ENCODE results near the gene PPP1R3F. TPM values are rescaled to one million over a fixed set of nuclear protein-coding genes. Genes with fewer than 3 reads are reported as not detected.

PPP1R3F gene
- total RNA-seq, 2 donors from 2014 or later = 8.3 to 10.8 TPM

GRCh38 chrX:49237060-49237459 lies 32.5 kb upstream of the PPP1R3F start:
- Mint-ChIP-seq H3K27me3 (no peaks in the 10 kb centered on the region), H3K36me3 (ENCODE audit: low read depth) (no peaks in the 10 kb centered on the region), H3K4me3 (peak overlapping the region; percentile 90), H3K4me1 (peaks cover 14% of the 10 kb centered on the region), H3K27ac (peak overlapping the region; percentile 87)
- ATAC-seq (no peak), DNase-seq (no peak)
- no peaks in the 10 kb centered on the region for H3K9me3 ChIP-seq (ENCODE audit: control insufficient read depth, low read length, poor library complexity, severe bottlenecking)

- Mint-ChIP-seq H3K4me1 (peaks cover 12% of the 10 kb centered on the region), H3K27me3 (no peaks in the 10 kb centered on the region), H3K4me3 (no peak overlapping the region), H3K36me3 (ENCODE audit: low read depth) (no peaks in the 10 kb centered on the region), H3K27ac (no peak overlapping the region)
- ATAC-seq = no peak
- no peaks in the 10 kb centered on the region for H3K9me3 ChIP-seq (ENCODE audit: control insufficient read depth, low read length, poor library complexity, severe bottlenecking)
- no peak for DNase-seq
Measured at GRCh38 chrX:49238735-49239134, 30.9 kb upstream of the PPP1R3F start.

DNA sequence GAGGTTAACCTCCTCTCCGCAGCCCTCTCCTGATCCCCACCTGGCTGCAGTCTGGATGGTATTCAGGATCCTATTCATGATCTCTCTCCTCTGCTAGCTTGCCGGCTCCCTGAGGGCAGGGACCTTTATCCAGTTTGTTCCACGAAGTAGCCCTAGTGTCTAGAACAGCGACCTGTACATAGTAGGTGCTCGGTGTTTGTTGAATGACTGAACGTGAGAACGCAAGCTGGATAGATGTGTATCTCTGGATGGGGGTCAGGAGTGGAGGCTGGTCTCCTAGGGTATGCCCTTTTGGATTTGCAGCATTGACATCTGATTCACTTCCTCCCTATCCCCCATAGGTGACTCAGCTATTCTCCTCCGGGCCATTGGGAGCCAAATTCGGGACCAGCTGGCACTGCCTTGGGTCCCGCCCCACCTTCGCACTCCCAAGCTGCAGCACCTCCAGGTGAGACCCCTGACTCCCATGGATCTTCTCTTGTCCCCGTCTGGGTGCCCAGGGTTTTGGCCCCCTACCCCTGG lies 27.0 kb upstream of the PPP1R3F start:
- no peaks in the 10 kb centered on the region for H3K9me3 ChIP-seq (ENCODE audit: control insufficient read depth, low read length, poor library complexity, severe bottlenecking)
- Mint-ChIP-seq H3K27ac (no peak overlapping the region), H3K4me3 (no peak overlapping the region), H3K27me3 (no peaks in the 10 kb centered on the region), H3K4me1 (peaks cover 10% of the 10 kb centered on the region), H3K36me3 (ENCODE audit: low read depth) (peaks cover 12% of the 10 kb centered on the region)
- DNase-seq (no peak), ATAC-seq (no peak)

DNA sequence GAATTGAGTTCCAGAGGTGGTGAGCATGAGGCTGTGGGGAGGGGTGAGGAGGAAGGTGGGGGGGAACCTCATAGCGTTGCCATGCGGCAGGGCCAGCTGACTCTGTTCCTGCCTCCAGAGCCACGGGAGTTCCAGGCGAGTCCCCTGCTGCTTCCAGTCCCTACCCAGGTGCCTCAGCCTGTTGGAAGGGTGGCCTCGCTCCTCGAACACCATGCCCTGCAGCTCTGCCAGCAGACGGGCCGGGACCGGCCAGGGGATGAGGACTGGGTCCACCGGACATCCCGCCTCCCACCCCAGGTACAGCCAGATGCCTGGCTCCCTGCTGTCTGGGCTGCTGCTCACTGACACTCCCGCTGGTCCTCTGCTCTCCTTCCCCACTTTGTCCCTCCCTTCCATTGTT lies 26.4 kb upstream of the PPP1R3F start:
- no peak for DNase-seq
- no peaks in the 10 kb centered on the region for H3K9me3 ChIP-seq (ENCODE audit: control insufficient read depth, low read length, poor library complexity, severe bottlenecking)
- H3K27ac Mint-ChIP-seq = no peak overlapping the region
- H3K36me3 Mint-ChIP-seq (ENCODE audit: low read depth) = peaks cover 12% of the 10 kb centered on the region
- H3K4me1 Mint-ChIP-seq = peaks cover 10% of the 10 kb centered on the region
- no peak for ATAC-seq
- no peak overlapping the region for H3K4me3 Mint-ChIP-seq
- H3K27me3 Mint-ChIP-seq = no peaks in the 10 kb centered on the region

DNA sequence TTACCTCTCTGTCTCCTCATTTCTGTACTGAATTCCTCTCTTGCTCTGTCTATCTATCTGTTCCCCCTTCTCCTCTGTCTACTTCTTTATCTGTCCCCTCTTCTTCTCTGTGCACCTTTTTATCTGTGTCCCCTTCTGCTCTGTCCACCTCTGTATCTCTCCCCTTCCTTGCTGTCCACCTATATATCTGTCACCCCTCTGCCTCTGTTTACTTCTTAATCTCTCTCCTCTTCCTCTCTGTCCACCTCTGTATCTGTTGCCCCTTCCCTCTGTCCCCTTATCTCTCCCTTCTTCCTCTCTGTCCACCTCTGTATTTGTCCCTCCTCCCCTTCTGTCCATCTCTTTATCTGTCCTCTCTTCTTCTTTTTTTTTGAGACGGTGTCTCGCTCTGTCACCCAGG lies 25.4 kb upstream of the PPP1R3F start:
- DNase-seq (no peak), ATAC-seq (no peak)
- no peaks in the 10 kb centered on the region for H3K9me3 ChIP-seq (ENCODE audit: control insufficient read depth, low read length, poor library complexity, severe bottlenecking)
- Mint-ChIP-seq H3K27me3 (no peaks in the 10 kb centered on the region), H3K27ac (peak overlapping the region; percentile 62), H3K4me3 (peak overlapping the region; percentile 71), H3K36me3 (ENCODE audit: low read depth) (peaks cover 12% of the 10 kb centered on the region), H3K4me1 (peaks cover 10% of the 10 kb centered on the region)

DNA sequence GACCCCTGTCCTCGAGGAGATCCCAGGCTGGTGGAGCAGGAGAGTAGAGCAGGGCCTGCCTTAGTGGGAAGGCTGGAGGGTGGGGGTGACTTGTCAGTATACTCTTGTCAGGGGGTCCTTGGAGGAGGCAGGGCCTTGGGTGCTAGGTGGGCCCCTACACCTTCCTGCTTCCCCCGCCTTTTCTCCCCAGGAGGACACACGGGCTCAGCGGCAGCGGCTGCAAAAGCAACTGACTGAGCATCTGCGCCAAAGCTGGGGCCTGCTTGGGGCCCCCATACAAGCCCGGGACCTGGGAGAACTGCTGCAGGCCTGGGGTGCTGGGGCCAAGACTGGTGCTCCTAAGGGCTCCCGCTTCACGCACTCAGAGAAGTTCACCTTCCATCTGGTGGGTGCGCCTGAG lies 23.1 kb upstream of the PPP1R3F start:
- DNase-seq (no peak), ATAC-seq (no peak)
- H3K4me1 Mint-ChIP-seq = peaks cover 15% of the 10 kb centered on the region
- no peaks in the 10 kb centered on the region for H3K27me3 Mint-ChIP-seq
- H3K36me3 Mint-ChIP-seq (ENCODE audit: low read depth) = peaks cover 12% of the 10 kb centered on the region
- no peaks in the 10 kb centered on the region for H3K9me3 ChIP-seq (ENCODE audit: control insufficient read depth, low read length, poor library complexity, severe bottlenecking)
- no peak overlapping the region for H3K4me3 Mint-ChIP-seq
- no peak overlapping the region for H3K27ac Mint-ChIP-seq

DNA sequence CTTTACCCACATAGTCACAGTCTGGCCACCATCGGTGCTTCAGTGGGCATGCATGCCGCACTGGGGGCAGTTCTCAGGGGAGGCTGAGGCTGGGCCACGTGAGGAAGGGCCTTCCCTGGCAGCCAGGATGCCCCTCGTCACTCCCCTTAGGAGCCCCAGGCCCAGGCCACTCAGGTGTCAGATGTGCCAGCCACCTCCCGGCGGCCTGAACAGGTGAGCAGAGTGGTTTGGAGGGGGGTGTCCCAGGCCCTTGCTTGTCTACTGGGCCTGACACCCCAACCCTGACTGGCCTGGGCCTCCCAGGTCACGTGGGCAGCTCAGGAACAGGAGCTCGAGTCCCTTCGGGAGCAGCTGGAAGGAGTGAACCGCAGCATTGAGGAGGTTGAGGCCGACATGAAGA lies 22.2 kb upstream of the PPP1R3F start:
- DNase-seq = no peak
- peaks cover 12% of the 10 kb centered on the region for H3K36me3 Mint-ChIP-seq (ENCODE audit: low read depth)
- no peak for ATAC-seq

DNA sequence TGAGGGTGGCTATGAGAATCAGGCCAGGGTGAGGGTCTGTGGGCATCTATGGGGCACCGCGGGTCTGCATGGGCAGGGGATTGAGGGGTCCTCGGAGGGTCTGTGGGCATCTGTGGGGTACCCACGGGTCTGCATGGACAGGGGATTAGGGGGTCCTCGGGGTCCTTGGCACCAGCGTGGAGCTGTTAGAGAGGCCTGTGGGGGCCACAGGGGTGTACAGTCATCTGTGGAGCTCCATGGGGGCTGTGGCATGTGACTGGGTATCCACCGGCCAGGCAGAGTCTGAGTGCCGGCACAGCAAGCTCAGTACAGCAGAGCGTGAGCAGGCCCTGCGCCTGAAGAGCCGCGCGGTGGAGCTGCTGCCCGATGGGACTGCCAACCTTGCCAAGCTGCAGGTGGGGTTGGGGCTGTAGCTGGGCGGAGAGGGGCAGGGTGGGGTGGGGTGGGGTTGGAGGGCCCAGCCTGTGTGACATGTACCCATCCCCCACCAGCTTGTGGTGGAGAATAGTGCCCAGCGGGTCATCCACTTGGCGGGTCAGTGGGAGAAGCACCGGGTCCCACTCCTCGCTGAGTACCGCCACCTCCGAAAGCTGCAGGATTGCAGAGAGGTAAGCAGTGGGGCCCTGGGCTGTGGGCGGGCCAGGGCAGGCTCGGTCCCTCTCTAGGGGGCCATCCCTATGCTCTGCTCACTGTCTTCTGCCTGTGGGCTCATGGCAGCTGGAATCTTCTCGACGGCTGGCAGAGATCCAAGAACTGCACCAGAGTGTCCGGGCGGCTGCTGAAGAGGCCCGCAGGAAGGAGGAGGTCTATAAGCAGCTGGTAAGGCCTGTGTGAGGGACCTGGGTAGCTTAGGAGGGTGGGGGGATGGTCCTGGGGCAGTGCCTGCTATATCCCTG lies 21.4 kb upstream of the PPP1R3F start:
- no peak overlapping the region for H3K4me3 Mint-ChIP-seq
- H3K27me3 Mint-ChIP-seq = no peaks in the 10 kb centered on the region
- no peak for DNase-seq
- no peak for ATAC-seq
- H3K27ac Mint-ChIP-seq = no peak overlapping the region
- H3K9me3 ChIP-seq (ENCODE audit: control insufficient read depth, low read length, poor library complexity, severe bottlenecking) = no peaks in the 10 kb centered on the region
- H3K36me3 Mint-ChIP-seq (ENCODE audit: low read depth) = peaks cover 12% of the 10 kb centered on the region
- H3K4me1 Mint-ChIP-seq = peaks cover 15% of the 10 kb centered on the region

More for the DNA sequence above, 22.2 kb upstream of the PPP1R3F start:
- Mint-ChIP-seq H3K27me3 (no peaks in the 10 kb centered on the region), H3K27ac (no peak overlapping the region), H3K4me3 (no peak overlapping the region), H3K4me1 (peaks cover 15% of the 10 kb centered on the region)
- no peaks in the 10 kb centered on the region for H3K9me3 ChIP-seq (ENCODE audit: control insufficient read depth, low read length, poor library complexity, severe bottlenecking)

- no peak overlapping the region for H3K27ac Mint-ChIP-seq
- peaks cover 11% of the 10 kb centered on the region for H3K36me3 Mint-ChIP-seq (ENCODE audit: low read depth)
- no peak for DNase-seq
- no peaks in the 10 kb centered on the region for H3K9me3 ChIP-seq (ENCODE audit: control insufficient read depth, low read length, poor library complexity, severe bottlenecking)
- ATAC-seq = no peak
- no peaks in the 10 kb centered on the region for H3K27me3 Mint-ChIP-seq
- H3K4me3 Mint-ChIP-seq = no peak overlapping the region
- peaks cover 13% of the 10 kb centered on the region for H3K4me1 Mint-ChIP-seq
Measured at GRCh38 chrX:49249071-49249470, 20.5 kb upstream of the PPP1R3F start.

DNA sequence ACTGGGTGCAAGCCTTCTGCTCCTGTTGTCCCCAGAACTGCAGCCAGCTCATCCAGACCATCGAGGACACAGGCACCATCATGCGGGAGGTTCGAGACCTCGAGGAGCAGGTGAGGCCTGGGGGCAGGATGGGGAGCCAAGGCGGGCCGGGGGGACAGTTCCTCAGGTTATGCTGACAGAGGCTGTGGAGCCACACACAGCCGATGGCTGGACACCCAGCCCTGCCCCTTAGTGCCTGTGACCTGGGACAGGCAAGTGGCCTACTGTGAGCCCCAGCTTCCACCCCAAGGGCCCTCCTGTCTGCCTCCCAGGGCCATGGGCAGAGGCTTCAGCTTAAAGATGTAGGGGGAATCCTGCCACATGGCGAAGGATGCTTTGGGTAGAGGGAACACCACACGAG lies 20.0 kb upstream of the PPP1R3F start:
- Mint-ChIP-seq H3K27ac (no peak overlapping the region), H3K27me3 (no peaks in the 10 kb centered on the region), H3K36me3 (ENCODE audit: low read depth) (peaks cover 7% of the 10 kb centered on the region)

GRCh38 chrX:49250066-49250465 lies 19.5 kb upstream of the PPP1R3F start:
- no peak for ATAC-seq
- no peaks in the 10 kb centered on the region for H3K9me3 ChIP-seq (ENCODE audit: control insufficient read depth, low read length, poor library complexity, severe bottlenecking)
- H3K4me1 Mint-ChIP-seq = peaks cover 7% of the 10 kb centered on the region
- H3K27ac Mint-ChIP-seq = no peak overlapping the region
- DNase-seq = no peak
- no peaks in the 10 kb centered on the region for H3K27me3 Mint-ChIP-seq
- H3K36me3 Mint-ChIP-seq (ENCODE audit: low read depth) = peaks cover 3% of the 10 kb centered on the region
- no peak overlapping the region for H3K4me3 Mint-ChIP-seq

More for the DNA sequence above, 20.0 kb upstream of the PPP1R3F start:
- no peak for DNase-seq
- no peak overlapping the region for H3K4me3 Mint-ChIP-seq
- ATAC-seq = no peak
- H3K4me1 Mint-ChIP-seq = peaks cover 10% of the 10 kb centered on the region
- H3K9me3 ChIP-seq (ENCODE audit: control insufficient read depth, low read length, poor library complexity, severe bottlenecking) = no peaks in the 10 kb centered on the region

- ATAC-seq = no peak
- no peaks in the 10 kb centered on the region for H3K27me3 Mint-ChIP-seq
- no peak overlapping the region for H3K4me3 Mint-ChIP-seq
- no peak for DNase-seq
- peaks cover 7% of the 10 kb centered on the region for H3K4me1 Mint-ChIP-seq
- peaks cover 2% of the 10 kb centered on the region for H3K36me3 Mint-ChIP-seq (ENCODE audit: low read depth)
- no peak overlapping the region for H3K27ac Mint-ChIP-seq
- H3K9me3 ChIP-seq (ENCODE audit: control insufficient read depth, low read length, poor library complexity, severe bottlenecking) = no peaks in the 10 kb centered on the region
Measured at GRCh38 chrX:49250578-49250977, 19.0 kb upstream of the PPP1R3F start.

- no peak for ATAC-seq
- no peak for DNase-seq
- Mint-ChIP-seq H3K27ac (no peak overlapping the region), H3K27me3 (no peaks in the 10 kb centered on the region), H3K4me3 (no peak overlapping the region), H3K4me1 (peaks cover 5% of the 10 kb centered on the region), H3K36me3 (ENCODE audit: low read depth) (peaks cover under 1% of the 10 kb centered on the region)
- no peaks in the 10 kb centered on the region for H3K9me3 ChIP-seq (ENCODE audit: control insufficient read depth, low read length, poor library complexity, severe bottlenecking)
Measured at GRCh38 chrX:49251325-49251724, 18.3 kb upstream of the PPP1R3F start.

DNA sequence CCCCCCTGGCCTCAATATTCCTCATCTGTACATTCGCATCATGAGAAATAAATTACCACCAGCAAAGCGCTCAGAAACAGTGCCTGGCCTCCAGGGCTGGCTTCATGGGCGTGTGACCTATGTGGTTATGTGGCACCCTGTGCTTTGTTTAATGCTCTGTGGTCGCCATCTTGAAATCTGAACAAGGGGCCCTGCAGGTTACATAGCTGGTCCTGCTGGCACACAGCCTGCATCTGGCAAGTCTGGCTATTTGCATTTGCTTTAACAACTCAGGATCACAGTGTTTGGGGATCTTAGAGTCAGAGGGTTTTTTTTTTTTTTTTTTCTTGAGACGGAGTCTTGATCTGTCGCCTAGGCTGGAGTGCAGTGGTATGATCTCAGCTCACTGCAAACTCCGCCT lies 15.0 kb upstream of the PPP1R3F start:
- H3K36me3 Mint-ChIP-seq (ENCODE audit: low read depth) = no peaks in the 10 kb centered on the region
- peaks cover 14% of the 10 kb centered on the region for H3K4me1 Mint-ChIP-seq
- H3K27ac Mint-ChIP-seq = no peak overlapping the region
- H3K4me3 Mint-ChIP-seq = no peak overlapping the region
- H3K27me3 Mint-ChIP-seq = no peaks in the 10 kb centered on the region
- no peak for ATAC-seq
- no peak for DNase-seq
- H3K9me3 ChIP-seq (ENCODE audit: control insufficient read depth, low read length, poor library complexity, severe bottlenecking) = no peaks in the 10 kb centered on the region
